HG02852 (cell line): ENCODE data around the gene SLC25A21.

Experiments
- ATAC-seq: cut with Tn5 transposase; IDR thresholded peaks from one replicate; pipeline ENCODE4 v1.9.1; 2021; ENCODE audit warnings: mild to moderate bottlenecking, moderate library complexity; ENCODE audit not compliant: unreplicated experiment

The SLC25A21 gene

GRCh38 chr14:36657399-36658122 is 514.8 kb downstream of the SLC25A21 start:
- ATAC-seq, result no peak

- no peak for ATAC-seq
Observed at GRCh38 chr14:36656687-36657398, 515.6 kb downstream of the SLC25A21 start.

- ATAC-seq, result no peak
Observed at GRCh38 chr14:36655963-36656686, 516.3 kb downstream of the SLC25A21 start.

- no peak for ATAC-seq
Observed at GRCh38 chr14:36655571-36655962, 516.8 kb downstream of the SLC25A21 start.

- no peak for ATAC-seq
Observed at GRCh38 chr14:36654794-36655381, 517.5 kb downstream of the SLC25A21 start.

- ATAC-seq, result no peak
Observed at GRCh38 chr14:36653962-36654793, 518.2 kb downstream of the SLC25A21 start.

GRCh38 chr14:36653413-36653812 is 519.0 kb downstream of the SLC25A21 start:
- no peak for ATAC-seq

GRCh38 chr14:36652542-36653201 is 519.7 kb downstream of the SLC25A21 start:
- no peak for ATAC-seq

GRCh38 chr14:36649872-36650650 is 522.3 kb downstream of the SLC25A21 start:
- no peak for ATAC-seq

- no peak for ATAC-seq
Observed at GRCh38 chr14:36647824-36648753, 524.3 kb downstream of the SLC25A21 start.

GRCh38 chr14:36647417-36647823 is 525.0 kb downstream of the SLC25A21 start:
- ATAC-seq, result no peak

- no peak for ATAC-seq
Observed at GRCh38 chr14:36646664-36647416, 525.6 kb downstream of the SLC25A21 start.

GRCh38 chr14:36633580-36633979 is 538.8 kb downstream of the SLC25A21 start:
- no peak for ATAC-seq
